Thyroid gland (tissue), 4 donors: Measurements from ENCODE around the gene ZC3H18.

Experiments used
- POLR2A ChIP-seq, 2 donors: fragments of 450-650 bp; IDR thresholded peaks; one replicate each; pipeline ENCODE4 v1.6.1; 2017; ENCODE audit warnings: antibody characterized with exemption in 2 of 2, mild to moderate bottlenecking in 2 of 2, moderate library complexity in 1 of 2
- TF ChIP-seq, protein P1 (sequence below), 6 experiments: fragments of 200-600 bp in 3 of 6; fragments of 450-650 bp in 3 of 6; sonication (generic) in 3 of 6; IDR thresholded peaks; one replicate each; pipeline ENCODE4 v1.5.1; 2016 to 2019; ENCODE audit warnings: antibody characterized with exemption in 6 of 6, mild to moderate bottlenecking in 2 of 6, inconsistent platforms in 1 of 6, moderate library complexity in 1 of 6

DNA sequence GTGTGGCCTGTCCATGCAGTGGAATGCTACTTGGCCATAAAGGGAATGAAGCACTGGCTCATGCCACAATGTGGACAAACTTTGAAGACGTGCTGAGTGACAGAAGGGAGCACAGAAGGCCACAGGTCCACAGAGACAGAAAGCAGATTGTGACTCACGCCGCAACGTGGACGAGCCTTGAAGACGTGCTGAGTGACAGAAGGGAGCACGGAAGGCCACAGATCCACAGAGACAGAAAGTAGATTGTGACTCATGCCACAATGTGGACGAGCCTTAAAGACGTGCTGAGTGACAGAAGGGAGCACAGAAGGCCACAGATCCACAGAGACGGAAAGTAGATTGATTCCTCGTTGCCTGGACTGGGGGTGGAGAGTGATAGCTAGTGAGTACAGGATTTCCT lies 19.2 kb downstream of the ZC3H18 start:
- TF ChIP-seq, protein P1, sequence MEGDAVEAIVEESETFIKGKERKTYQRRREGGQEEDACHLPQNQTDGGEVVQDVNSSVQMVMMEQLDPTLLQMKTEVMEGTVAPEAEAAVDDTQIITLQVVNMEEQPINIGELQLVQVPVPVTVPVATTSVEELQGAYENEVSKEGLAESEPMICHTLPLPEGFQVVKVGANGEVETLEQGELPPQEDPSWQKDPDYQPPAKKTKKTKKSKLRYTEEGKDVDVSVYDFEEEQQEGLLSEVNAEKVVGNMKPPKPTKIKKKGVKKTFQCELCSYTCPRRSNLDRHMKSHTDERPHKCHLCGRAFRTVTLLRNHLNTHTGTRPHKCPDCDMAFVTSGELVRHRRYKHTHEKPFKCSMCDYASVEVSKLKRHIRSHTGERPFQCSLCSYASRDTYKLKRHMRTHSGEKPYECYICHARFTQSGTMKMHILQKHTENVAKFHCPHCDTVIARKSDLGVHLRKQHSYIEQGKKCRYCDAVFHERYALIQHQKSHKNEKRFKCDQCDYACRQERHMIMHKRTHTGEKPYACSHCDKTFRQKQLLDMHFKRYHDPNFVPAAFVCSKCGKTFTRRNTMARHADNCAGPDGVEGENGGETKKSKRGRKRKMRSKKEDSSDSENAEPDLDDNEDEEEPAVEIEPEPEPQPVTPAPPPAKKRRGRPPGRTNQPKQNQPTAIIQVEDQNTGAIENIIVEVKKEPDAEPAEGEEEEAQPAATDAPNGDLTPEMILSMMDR (IDR thresholded peaks at IDR 0.05), result no peak
- no peak for TF ChIP-seq POLR2A (IDR thresholded peaks at IDR 0.05)
